ENCODE results near the gene MTA1.

Gene MTA1

DNA sequence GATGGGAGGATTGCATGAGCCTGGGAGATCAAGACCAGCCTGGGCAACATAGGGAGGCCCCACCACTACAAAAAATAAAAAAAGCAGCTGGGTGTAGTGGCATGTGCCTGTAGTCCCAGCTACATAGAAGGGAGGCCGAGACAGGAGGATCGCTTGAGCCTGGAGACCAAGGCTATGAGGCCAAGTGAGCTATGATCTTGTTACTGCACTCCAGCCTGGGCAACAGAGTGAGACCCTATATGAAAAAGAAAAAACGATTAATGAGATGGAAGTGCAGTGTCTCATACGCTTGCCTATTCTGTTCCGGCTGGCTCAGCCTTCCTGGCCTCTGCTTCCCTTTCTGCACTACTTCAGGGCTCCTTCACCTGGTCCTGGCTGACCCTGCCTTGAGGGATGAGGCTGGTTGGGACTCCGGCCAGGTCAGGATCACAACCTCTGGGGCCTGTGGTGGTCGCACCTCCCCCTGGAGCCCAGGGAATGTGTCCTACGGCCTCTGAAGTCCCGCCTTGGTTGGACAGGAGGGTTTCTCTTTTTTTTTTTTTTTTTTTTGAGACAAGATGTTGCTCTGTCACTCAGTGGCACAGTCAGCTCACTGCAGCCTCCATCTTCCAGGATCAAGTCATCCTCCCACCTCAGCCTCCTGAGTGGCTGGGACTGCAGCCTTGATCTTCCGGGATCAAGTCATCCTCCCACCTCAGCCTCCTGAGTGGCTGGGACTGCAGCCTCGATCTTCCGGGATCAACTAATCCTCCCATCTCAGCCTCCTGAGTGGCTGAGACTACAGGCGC lies 82.1 kb downstream of the MTA1 start:
- DNase-seq = no peak

DNA sequence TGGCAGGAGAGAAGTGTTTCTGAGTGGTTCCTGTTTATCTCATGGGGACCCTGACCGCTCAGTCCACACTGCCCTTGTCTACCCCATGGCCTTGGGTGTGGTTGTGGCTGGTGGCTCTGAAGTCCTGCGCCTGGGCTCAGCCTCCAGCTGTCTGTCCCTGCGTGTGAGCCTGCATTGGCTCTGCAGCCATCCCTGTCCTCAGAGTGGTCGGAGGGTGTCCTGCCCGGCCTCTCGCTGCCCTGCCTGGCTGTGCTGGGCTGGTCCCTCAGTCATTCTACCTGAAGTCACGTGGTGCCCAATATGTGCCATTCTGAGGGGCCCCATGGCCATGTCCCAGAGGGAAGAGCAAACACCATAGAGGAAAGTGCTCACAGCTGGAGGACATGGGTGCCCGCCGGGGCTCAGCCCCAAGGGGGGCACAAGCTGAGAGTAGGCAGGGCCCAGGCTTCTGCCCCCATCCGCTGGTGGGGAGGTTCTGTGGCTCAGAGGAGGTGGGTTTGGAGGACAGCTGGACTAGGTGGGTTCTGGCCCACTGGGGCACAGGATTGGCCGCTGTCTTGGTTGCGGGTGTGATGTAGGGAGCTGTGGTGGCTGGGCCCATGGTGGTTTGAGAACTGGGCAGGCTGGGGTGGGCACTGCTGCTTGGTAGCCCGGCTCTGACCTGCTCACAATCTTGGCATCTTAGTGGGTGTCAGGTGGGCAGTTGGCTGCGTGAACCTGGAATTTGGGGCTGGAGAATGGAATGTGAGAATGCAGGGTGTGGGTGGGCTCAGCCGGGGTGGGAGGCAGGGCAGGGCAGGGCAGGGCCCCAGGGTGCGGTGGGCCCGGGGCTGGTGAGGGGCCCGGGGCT lies 83.0 kb downstream of the MTA1 start:
- no peak for DNase-seq

DNA sequence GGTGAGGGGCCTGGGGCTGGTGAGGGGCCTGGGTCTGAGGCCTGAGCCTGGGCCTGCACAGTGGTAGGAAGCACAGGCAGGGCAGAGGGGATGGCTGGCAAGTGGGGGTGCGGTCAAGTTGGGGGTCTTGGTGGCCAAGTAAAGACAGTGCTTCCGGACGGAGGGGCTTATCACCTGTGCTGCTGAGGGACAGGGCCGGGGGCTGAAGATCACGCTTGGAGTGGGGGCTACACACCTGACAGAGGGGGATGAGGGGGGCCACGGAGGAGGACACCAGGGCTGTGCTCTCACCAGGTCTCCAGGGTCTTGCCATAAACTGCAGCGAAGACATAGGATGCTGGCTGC lies 83.6 kb downstream of the MTA1 start:
- no peak for DNase-seq

DNA sequence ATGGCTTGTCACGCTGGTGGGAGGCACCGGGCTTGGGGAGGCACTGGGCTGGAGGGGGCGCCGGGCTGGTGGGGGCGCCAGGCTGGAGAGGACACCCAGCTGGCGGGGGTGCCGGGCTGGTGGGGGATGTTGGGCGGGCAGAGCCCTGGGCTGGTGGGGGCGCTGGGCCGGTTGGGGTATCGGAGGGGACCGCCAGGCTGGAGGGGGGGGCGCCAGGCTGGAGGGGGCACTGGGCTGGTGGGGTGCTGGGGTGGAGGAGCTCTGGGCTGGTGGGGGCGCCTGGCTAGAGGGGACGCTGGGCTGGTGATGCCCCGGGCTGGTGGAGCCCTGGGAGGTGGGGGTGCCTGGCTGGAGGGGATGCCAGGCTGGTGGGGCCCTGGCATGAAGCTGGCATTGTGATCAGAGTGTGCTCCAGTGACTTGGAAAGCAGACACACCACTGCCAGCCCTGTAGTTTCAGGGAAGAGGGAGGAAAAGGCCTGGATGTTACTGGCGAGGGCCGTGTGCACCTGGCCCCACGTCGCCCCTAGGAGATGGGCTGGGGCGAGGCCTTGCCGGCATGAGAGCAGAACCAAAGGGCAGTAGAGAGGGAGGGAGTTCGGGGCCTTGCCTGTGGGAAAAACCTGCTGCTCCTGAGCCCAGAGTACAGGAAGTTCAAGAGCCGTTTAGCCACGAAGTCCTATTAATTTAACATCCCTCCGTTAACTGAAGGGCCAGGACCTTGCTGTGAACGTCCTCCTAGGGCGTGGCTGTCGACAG lies 84.5 kb downstream of the MTA1 start:
- no peak for DNase-seq

DNA sequence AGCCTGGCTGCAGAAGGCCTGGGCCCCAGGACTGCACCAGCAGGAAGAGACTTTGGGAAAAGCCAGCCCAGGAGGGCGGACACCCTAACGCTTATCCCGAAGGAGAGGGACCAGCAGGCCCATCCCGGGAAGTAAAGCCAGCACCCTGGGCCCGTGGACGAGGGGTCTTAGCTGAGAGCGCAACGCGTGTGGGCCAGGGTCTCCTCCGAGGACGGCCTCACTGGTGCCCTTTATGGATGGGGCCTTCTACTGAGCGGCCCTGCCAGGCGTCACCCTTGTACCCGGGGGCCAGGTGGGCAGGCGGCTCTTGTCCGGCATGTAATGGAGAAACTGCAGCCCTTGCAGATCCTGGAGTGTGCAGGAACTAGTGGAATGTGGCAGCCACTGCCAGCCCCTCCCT lies 85.5 kb downstream of the MTA1 start:
- DNase-seq = no peak

DNA sequence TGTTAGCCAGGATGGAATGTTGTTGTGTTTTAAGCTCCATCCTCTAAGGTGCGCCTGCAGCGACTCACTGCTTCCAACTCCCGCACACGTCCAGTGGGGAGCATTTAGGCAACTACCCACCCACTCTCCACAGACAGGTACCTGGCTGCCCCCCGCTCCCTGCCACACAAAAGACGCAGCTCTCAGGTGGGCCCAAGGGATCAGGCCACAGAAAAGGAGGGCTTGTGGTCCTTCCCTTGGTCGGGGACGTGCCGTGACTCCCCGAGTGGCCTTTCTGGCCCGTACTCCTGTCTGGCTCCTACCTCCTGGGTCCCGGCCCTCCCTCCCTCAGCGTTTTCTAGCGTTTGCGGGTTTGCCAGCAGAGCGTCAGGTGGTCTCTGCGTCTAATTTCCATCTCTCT lies 87.6 kb downstream of the MTA1 start:
- DNase-seq = no peak

DNA sequence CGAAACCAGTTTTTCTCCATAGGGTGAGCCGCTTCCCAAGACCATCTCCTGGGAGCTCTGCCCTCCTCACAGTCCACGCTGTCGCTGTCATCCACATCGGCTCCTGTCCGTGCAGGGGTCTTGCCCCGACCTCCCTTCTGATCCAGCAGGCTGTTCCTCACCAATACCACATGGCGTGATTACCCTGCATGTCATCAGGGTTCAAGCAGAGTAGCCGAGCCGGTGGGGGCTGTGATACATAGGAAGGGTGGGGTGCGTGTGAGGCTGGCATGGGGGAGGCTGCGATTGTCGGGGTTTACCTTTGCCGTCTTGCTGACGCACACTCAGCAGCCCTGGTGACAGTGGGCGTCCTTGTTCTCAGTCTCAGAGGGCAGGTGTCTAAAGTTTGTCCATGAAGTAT lies 88.4 kb downstream of the MTA1 start:
- no peak for DNase-seq

DNA sequence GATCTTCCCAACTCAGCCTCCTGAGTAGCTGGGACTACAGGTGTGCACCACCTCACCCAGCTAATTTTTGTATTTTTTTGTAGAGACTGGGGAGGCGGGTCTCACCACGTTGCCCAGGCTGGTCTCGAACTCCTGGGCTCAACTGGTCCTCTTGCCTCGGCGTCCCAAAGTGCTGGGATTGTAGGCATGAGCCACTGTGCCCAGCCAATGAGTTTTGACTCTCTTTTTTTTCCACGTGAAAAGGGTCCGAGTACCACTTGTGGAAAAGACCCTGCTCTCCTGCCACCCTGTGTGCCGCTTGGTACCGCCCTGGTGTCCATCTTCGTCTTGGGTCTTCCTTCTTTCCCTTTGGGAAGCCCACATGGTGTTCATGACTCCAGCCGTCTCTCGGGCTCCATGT lies 89.0 kb downstream of the MTA1 start:
- DNase-seq = no peak

DNA sequence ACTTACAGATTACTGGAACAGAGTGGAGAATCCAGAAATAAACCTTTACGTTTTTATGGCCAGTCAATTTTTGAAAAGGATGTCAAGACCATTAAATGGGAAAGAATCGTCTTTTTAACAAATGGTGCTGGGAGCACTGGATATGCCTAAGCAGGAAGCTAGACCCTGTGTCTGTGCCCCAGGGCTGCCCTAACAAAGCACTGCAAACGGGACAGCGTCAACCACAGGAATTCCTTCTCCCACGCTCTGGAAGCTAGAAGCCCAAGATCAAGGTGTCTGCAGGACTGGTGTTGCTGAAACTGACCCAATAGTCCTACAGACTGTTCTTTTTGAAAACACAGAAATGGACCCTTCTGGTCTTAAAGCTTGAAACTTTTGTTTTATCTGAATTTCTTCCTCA lies 97.5 kb downstream of the MTA1 start:
- DNase-seq = no peak

DNA sequence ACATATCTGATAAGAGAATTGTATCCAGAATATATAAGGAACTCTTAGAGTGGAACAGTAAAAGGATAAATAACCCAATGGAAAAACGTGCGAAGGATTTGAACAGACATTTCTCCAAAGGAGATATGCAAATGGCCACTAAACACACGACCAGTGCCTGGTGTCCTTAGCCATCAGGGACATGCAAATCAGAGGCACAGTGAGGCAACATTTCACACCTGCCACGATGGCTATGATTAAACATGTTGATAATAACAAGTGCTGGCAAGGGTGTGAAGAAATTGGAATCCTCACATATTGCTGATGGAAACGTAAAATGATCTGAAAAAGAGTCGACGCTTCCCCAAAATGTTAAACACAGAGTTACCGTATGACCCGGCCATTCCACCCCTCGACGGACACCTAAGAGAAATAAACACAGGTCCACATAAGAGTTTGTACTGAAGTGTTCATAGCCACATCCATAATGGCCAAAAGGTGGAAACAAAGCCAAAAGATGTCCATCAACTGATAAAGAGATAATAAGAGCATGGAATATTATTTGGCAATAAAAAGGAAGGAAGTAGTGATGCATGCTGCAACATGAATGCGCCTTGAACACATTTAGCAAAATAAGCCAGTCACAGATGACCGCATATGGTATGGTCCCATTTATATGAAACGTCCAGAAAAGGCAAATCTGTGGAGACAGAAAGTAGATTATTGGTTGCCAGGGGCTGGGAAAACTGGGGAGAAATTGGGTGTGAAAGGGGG lies 100.5 kb downstream of the MTA1 start:
- no peak for DNase-seq

All from RPMI8226 (cell line).